OCI-LY7 (cell line): ENCODE results near the gene PASD1. TPM values are rescaled to one million over a fixed set of nuclear protein-coding genes. Genes with fewer than 3 reads are reported as not detected.

Experiments used
- BruUV-seq: library from RNA; stranded (reverse); fragments of 400-500 nt; replicated peaks from 2 replicates; lab custom pipeline; 2021; lab: Mats Ljungman, UMichigan
- CTCF ChIA-PET: fragments of 300-600 bp; sonication (Branson Sonifier 250); formaldehyde crosslinking; loops from one replicate; lab custom pipeline; 2022; ENCODE audit warnings: antibody characterized with exemption; ENCODE audit not compliant: unreplicated experiment; lab: Charles Lee
- POLR2A ChIA-PET: fragments of 300-600 bp; sonication (Branson Sonifier 250); formaldehyde crosslinking; loops from one replicate; lab custom pipeline; 2022; ENCODE audit warnings: antibody characterized with exemption; lab: Charles Lee
- DNase-seq: peaks from one replicate; pipeline ENCODE4 v3.0.0-alpha.2; 2015; ENCODE audit warnings: low spot score
- H2AFZ ChIP-seq: fragments of 200-600 bp; sonication (generic), shearing (Covaris generic); 2 replicates; pipeline ENCODE4 v1.6.1; 2014; ENCODE audit warnings: mild to moderate bottlenecking, antibody characterized with exemption, low read length, moderate library complexity
- H3K27ac ChIP-seq: fragments of 200-600 bp; sonication (generic); 2 replicates; pipeline ENCODE4 v1.5.1; 2014; ENCODE audit warnings: mixed run types, low read depth, mild to moderate bottlenecking, moderate library complexity, low read length, inconsistent platforms; ENCODE audit not compliant: poor library complexity, severe bottlenecking
- H3K36me3 ChIP-seq: fragments of 200-600 bp; sonication (generic); 2 replicates; pipeline ENCODE4 v1.6.1; 2014; ENCODE audit warnings: mild to moderate bottlenecking, antibody characterized with exemption, low read length, moderate library complexity, mixed read lengths; ENCODE audit not compliant: insufficient read depth
- H3K4me1 ChIP-seq: fragments of 200-600 bp; sonication (generic); 2 replicates; pipeline ENCODE4 v1.5.1; 2014; ENCODE audit warnings: mild to moderate bottlenecking, low read length; ENCODE audit not compliant: insufficient read depth, poor library complexity, severe bottlenecking
- H3K4me2 ChIP-seq: fragments of 200-600 bp; sonication (generic); 2 replicates; pipeline ENCODE4 v1.6.1; 2014; ENCODE audit warnings: mild to moderate bottlenecking, low read length
- H3K4me3 ChIP-seq: fragments of 200-600 bp; sonication (generic); 2 replicates; pipeline ENCODE4 v1.5.1; 2014; ENCODE audit warnings: mild to moderate bottlenecking, low read depth, low read length; ENCODE audit not compliant: poor library complexity, severe bottlenecking
- H3K79me2 ChIP-seq: fragments of 200-600 bp; sonication (generic); 2 replicates; pipeline ENCODE4 v1.6.1; 2016; ENCODE audit warnings: low read depth, mild to moderate bottlenecking, low read length, moderate library complexity, mixed read lengths; ENCODE audit not compliant: insufficient read depth
- H3K9me2 ChIP-seq: fragments of 200-600 bp; sonication (generic); 2 replicates; pipeline ENCODE4 v1.6.1; 2016; ENCODE audit warnings: mild to moderate bottlenecking, low read length, mixed read lengths; ENCODE audit not compliant: insufficient read depth
- H3K9me3 ChIP-seq: fragments of 200-600 bp; sonication (generic); 2 replicates; pipeline ENCODE4 v1.6.1; 2014; ENCODE audit warnings: mild to moderate bottlenecking, mixed run types, low read length, mixed read lengths
- H4K20me1 ChIP-seq: fragments of 200-600 bp; sonication (generic); 2 replicates; pipeline ENCODE4 v1.6.1; 2014; ENCODE audit warnings: mild to moderate bottlenecking, antibody characterized with exemption, low read length, moderate library complexity, mixed read lengths; ENCODE audit not compliant: insufficient read depth
- EZH2phosphoT487 ChIP-seq: fragments of 200-600 bp; sonication (generic); IDR thresholded peaks from 2 replicates; pipeline ENCODE4 v1.6.1; 2018; ENCODE audit warnings: low read depth, borderline replicate concordance, mild to moderate bottlenecking, mixed run types, antibody characterized with exemption, low read length, moderate library complexity, mixed read lengths
- intact Hi-C: fragments of 100-400 bp; cut with micrococcal nuclease; formaldehyde crosslinking; loops from one replicate; pipeline ENCODE4 v1.10.0; 2022; ENCODE audit not compliant: unreplicated experiment
- total RNA-seq, 2 experiments: library from RNA; depleted of rRNA in 1 of 2; stranded (reverse); fragments of >200 nt in 1 of 2; shearing (Covaris generic) in 1 of 2; gene quantifications; 2 replicates each; pipeline ENCODE4 v1.2.3, GENCODE V29; 2014 to 2022
- TF ChIP-seq, protein P1 (sequence below): fragments of 200-600 bp; sonication (generic); conservative IDR thresholded peaks from 2 replicates; pipeline ENCODE4 v1.5.1; 2014; ENCODE audit warnings: mild to moderate bottlenecking, antibody characterized with exemption, low read length, moderate library complexity, mixed read lengths

PASD1 gene
- total RNA-seq, 2 experiments from 2014 or later = not detected

DNA sequence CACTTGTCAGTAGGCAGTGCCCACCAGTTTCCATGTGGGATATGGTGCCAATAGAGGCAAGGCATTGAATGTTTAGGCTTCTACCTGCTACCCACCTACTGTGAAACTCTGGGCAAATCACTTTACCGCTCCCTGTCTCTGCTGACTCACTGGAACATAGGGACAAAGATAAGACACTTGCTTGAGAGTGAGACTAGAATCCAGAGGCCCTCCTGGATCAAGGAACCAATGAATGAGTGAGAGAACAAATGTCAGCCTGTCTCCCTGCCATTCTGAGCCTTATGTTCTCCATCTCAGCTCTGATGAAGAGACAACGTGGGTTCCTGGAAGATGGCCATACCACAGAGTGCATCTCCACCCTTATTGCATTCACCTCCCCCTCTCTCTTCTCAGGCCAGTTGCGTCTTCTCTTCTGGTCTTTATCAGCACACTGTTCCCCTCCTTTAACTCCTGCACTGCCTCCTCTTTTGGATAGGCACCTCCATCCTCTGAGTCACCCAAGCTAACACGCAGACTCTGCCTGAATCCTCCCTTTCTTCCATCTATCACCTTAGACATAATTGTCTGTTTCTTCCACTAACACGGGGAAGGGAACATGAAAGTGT is 116.4 kb downstream of the PASD1 start:
- no peaks in the 10 kb centered on the region for H3K9me3 ChIP-seq
- BruUV-seq = no TSS peak
- no peak for TF ChIP-seq EZH2phosphoT487
- TF ChIP-seq, protein P1, sequence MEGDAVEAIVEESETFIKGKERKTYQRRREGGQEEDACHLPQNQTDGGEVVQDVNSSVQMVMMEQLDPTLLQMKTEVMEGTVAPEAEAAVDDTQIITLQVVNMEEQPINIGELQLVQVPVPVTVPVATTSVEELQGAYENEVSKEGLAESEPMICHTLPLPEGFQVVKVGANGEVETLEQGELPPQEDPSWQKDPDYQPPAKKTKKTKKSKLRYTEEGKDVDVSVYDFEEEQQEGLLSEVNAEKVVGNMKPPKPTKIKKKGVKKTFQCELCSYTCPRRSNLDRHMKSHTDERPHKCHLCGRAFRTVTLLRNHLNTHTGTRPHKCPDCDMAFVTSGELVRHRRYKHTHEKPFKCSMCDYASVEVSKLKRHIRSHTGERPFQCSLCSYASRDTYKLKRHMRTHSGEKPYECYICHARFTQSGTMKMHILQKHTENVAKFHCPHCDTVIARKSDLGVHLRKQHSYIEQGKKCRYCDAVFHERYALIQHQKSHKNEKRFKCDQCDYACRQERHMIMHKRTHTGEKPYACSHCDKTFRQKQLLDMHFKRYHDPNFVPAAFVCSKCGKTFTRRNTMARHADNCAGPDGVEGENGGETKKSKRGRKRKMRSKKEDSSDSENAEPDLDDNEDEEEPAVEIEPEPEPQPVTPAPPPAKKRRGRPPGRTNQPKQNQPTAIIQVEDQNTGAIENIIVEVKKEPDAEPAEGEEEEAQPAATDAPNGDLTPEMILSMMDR = no peak
- H3K4me2 ChIP-seq = no peak overlapping the region
- intact Hi-C loops = no loop called here
- no peaks in the 10 kb centered on the region for H3K9me2 ChIP-seq
- no peaks in the 10 kb centered on the region for H4K20me1 ChIP-seq
- no peaks in the 10 kb centered on the region for H3K36me3 ChIP-seq
- H3K4me1 ChIP-seq = no peaks in the 10 kb centered on the region
- POLR2A ChIA-PET = no interaction called here
- H3K79me2 ChIP-seq = no peaks in the 10 kb centered on the region
- no peak for DNase-seq
- no peak overlapping the region for H3K27ac ChIP-seq
- no peak overlapping the region for H2AFZ ChIP-seq
- CTCF ChIA-PET = no interaction called here
- no peak overlapping the region for H3K4me3 ChIP-seq

DNA sequence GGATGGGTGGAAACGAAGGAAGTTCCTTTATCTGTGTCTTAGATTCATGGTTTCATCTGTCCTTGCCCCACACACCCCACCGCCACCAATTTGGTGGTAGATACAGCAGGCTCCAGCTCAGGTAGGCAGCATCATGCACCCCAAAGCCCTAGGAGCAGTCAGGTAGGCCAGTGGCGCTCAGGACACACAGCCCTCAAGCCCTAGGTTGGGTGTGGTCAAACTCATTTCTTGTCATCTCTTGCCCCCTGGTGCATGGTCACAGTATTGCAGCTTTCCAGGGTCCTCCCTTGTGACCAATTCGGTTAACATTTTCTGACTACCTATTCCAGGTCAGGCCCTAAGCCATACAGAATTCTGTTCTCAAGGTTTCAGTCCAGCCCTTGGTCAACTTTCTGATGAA is 117.3 kb downstream of the PASD1 start:
- Histone ChIP-seq H3K36me3 (no peaks in the 10 kb centered on the region), H4K20me1 (no peaks in the 10 kb centered on the region), H3K27ac (no peak overlapping the region), H3K4me2 (no peak overlapping the region), H2AFZ (no peak overlapping the region), H3K4me1 (no peaks in the 10 kb centered on the region), H3K79me2 (no peaks in the 10 kb centered on the region), H3K4me3 (no peak overlapping the region), H3K9me2 (no peaks in the 10 kb centered on the region), H3K9me3 (no peaks in the 10 kb centered on the region)
- intact Hi-C loops = loop anchor here (1.0 kb wide), 1 partner anchor 530 kb away; no protein-coding TSS in a partner anchor
- ChIA-PET CTCF (no interaction called here), POLR2A (no interaction called here)
- TF ChIP-seq EZH2phosphoT487 = no peak
- TF ChIP-seq, protein P1 = peak; percentile 71
- DNase-seq = peak; percentile 44
- BruUV-seq = no TSS peak

DNA sequence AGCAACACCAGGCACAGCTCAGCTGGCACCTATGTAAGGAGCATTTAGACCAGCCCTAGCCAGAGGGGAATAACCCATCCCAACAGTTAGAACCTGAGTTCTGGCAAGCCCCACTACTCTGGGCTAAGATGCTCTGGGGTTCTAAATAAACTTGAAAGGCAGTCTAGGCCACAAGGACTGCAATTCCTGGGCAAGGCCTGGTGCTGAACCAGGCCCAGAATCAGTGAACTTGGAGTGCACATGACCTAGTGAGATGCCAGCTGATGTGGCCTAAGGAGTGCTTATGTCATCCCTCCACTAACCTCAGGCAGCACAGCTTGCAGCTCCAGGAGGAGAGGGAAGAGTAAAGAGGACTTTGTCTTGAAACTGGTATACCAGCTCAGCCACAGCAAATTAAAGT is 124.2 kb downstream of the PASD1 start:
- CTCF ChIA-PET = no interaction called here
- BruUV-seq = no TSS peak
- intact Hi-C loops = no loop called here

More for the DNA sequence above, 124.2 kb downstream of the PASD1 start:
- H3K79me2 ChIP-seq = no peaks in the 10 kb centered on the region
- no peaks in the 10 kb centered on the region for H3K9me3 ChIP-seq
- TF ChIP-seq, protein P1 = no peak
- TF ChIP-seq EZH2phosphoT487 = no peak
- H3K36me3 ChIP-seq = no peaks in the 10 kb centered on the region
- no peaks in the 10 kb centered on the region for H3K9me2 ChIP-seq
- no peak overlapping the region for H3K4me3 ChIP-seq
- H4K20me1 ChIP-seq = no peaks in the 10 kb centered on the region
- H3K4me1 ChIP-seq = no peaks in the 10 kb centered on the region
- no peak overlapping the region for H3K27ac ChIP-seq
- POLR2A ChIA-PET = no interaction called here
- DNase-seq = no peak
- H3K4me2 ChIP-seq = no peak overlapping the region
- no peak overlapping the region for H2AFZ ChIP-seq
